GM18508 (cell line): ENCODE results near the gene LTBP4.
"Not testable (repeated sequence)": the region's sequence is repeated elsewhere in the genome, so short reads cannot be mapped to it uniquely, and the experiment has no call there.

Source experiments
- ATAC-seq: cut with Tn5 transposase; IDR thresholded peaks from one replicate; pipeline ENCODE4 v1.9.1; 2021; ENCODE audit warnings: moderate number of reproducible peaks; ENCODE audit not compliant: insufficient read depth, unreplicated experiment

LTBP4 gene

DNA sequence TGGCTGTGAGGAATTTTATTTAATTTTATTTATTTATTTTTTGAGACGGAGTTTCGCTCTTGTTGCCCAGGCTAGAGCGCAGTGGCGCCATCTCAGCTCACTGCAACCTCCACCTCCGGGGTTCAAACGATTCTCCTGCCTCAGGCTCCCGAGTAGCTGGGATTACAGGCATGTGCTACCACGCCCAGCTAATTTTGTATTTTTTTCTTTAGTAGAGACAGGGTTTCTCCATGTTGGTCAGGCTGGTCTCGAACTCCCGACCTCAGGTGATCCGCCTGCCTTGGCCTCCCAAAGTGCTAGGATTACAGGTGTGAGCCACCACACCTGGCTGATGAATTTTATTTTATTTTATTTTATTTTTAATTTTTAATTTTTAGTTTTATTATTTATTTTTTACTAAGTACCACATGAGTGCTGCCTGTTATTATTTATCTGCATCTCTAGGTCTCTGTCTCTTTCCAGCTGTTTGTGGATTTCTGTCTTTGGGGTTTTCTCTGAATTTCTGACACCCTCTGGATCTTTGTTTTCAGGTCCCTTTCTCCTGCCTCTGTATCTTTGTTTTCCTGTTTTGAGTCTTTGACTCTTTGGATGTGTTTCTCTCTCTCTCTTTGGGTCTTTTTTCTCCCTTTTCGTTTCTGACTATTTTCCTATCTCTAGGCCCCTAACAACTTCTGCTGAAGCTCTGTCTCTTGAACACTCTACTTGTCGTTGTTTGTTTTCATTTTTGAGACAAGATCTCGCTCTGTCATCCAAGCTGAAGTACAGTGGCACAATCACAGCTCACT is 23.4 kb downstream of the LTBP4 start:
- not testable (repeated sequence) for ATAC-seq

DNA sequence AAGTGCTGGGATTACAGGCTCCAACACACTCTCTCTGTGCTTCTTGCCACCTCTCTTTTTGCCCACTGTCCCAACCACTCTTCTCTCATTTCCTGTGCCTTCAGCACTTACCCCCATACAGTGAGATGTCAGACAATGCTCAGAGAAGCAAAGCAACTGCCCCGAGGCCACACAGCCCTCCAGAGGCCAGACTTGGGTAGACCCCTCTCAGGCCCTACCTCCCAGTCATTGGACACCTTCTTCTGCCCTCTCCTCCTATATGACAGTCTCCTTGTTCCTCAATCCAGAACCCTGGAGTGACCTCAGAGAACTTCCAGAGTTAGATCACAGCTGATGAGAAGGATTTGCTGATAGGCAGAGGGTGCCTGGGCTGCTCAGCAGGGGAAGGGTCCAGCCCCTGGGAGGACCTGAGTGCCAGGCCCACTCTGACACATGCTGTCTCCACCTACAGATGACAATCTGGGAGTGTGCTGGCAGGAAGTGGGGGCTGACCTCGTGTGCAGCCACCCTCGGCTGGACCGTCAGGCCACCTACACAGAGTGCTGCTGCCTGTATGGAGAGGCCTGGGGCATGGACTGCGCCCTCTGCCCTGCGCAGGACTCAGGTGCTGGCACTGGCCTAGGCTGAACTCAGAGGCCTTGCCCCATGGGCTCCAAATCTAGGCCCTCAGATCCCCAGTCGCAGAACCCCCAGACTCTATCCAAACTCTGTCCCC is 24.4 kb downstream of the LTBP4 start:
- ATAC-seq = no peak

DNA sequence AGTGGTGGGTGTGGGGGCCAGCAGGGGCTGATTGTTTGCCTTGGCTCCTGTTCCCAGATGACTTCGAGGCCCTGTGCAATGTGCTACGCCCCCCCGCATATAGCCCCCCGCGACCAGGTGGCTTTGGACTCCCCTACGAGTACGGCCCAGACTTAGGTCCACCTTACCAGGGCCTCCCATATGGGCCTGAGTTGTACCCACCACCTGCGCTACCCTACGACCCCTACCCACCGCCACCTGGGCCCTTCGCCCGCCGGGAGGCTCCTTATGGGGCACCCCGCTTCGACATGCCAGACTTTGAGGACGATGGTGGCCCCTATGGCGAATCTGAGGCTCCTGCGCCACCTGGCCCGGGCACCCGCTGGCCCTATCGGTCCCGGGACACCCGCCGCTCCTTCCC is 25.7 kb downstream of the LTBP4 start:
- no peak for ATAC-seq

GRCh38 chr19:40627486-40628279 is 26.5 kb downstream of the LTBP4 start:
- no peak for ATAC-seq

GRCh38 chr19:40629346-40629745 is 28.2 kb downstream of the LTBP4 start:
- ATAC-seq = no peak

DNA sequence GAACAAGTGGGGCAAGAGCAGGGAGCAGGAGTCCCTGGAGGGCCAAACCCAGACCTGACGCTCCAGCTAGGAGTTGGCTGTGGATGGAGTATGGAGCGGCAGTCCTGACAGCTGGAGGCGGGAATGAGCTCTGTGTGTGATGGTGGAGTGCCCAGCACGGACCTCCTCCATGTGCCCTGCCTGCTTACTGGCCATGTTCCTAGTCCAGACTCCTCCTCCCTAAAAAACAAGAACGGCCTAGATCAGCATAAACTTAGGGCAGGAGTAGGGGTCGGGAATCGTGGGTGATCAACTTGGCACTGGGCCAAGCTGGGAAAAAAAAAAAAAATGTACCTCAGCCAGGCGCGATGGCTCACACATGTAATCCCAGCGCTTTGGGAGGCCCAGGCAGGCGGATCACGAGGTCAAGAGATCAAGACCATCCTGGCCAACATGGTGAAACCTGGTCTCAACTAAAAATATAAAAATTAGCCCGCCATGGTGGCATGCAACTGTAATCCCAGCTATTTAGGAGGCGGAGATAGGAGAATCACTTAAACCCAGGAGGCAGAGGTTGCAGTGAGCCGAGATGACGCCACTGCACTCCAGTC is 29.5 kb downstream of the LTBP4 start:
- ATAC-seq = no peak

DNA sequence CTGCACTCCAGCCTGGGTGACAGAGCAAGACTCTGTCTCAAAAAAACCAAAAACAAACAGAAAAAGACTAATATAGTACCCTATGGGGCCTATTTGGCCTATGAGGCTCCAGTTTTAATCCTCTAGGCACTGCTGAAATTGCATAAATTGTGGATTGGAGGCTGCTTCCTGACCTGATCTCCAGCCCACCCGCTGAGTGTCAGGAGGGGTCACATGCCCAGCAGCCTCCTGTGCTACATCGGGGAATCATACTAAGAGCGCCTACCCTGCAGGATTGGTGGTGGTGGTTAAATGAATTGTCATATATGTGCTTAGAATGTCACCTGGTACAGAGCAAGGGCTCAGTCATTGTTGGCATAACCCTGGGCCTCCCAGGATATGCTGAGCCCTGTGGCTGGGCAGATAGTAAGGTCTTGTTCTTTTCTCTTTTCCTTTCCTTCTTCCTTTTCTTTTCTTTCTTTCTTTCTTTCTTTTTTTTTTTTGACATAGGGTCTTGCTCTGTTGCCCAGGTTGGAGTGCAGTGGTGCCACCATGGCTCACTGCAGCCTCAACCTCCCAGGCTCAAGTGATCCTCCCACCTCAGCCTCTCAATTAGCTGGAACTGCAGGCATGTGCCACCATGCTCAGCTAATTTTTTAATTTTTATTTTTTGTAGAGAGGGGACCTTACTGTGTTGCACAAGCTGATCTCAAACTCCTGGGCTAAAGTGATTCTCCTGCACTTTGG is 31.3 kb downstream of the LTBP4 start:
- ATAC-seq = no peak

GRCh38 chr19:40633207-40633606 is 32.0 kb downstream of the LTBP4 start:
- ATAC-seq = no peak

GRCh38 chr19:40638327-40638726 is 37.2 kb downstream of the LTBP4 start:
- ATAC-seq = no peak

- ATAC-seq = no peak
Measured at GRCh38 chr19:40639638-40639982, 38.4 kb downstream of the LTBP4 start.

- no peak for ATAC-seq
Measured at GRCh38 chr19:40640744-40641143, 39.6 kb downstream of the LTBP4 start.

DNA sequence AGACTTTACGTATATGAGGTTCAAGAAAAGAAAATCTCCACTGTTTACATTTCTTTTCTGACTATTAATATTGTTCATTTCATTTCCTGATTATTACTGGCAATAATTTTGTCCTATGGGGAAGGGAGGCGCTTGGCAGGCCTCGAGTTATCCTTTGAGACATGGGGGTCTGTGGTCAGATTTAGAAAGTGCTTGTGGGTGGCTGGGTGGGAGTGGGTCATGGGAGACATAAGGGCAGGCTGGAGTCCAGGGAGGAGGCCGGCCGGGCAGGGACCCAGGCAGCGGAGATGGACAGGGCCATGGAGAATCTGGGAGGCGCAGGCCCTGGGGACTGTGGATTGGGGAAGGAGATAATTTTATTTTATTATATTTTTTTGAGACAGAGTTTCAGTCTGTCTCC is 40.1 kb downstream of the LTBP4 start:
- no peak for ATAC-seq

DNA sequence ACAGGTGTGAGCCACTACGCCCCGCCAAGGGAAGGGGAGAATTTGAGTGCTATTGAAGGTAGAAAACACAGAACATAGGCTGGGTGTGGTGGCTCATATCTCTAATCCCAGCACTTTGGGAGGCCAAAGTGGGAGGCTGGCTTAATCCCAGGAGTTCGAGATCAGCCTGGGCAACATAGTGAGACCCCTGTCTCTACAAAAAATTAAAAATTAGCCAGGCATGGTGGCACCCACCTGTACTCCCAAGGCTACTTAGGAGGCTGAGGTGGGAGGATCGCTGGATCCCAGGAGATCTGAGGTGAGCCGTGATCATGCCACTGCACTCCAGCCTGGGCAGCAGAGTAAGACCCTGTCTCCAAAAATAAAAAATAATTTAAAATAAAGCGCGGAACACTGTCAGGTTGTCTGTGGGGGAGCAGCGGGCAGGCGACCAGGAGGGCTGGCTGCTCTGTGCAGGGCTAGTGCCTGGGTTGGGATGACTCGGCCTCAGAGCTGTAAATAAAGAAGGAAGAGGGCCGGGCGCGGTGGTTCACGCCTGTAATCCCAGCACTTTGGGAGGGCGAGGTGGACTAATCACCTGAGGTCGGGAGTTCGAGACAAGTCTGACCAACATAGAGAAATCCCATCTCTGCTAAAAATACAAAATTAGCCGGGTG is 41.0 kb downstream of the LTBP4 start:
- no peak for ATAC-seq

DNA sequence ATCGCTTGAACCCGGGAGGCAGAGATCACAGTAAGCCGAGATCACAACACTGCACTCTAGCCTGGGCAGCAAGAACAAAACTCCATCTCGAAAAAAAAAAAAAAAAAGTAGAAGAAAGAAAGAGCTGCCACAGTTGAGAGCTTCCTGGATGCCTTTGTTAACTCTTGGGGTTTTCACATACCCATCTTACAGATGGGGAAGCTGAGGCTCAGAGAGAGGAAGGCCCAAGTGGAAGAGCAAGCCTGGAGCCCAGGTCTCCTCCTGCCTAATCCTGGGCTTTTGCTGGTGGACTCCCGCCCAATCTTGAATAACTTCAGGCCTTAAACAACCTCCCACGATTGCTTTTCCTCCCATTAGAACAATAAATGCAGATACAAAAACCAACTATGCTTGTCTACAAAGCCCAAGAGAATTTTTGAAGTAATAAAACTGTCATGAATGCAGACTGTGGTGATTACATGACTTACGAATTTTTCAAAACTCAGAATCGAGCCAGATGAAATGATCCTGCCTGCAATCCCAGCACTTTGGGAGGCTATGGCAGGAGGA is 41.7 kb downstream of the LTBP4 start:
- ATAC-seq = no peak

DNA sequence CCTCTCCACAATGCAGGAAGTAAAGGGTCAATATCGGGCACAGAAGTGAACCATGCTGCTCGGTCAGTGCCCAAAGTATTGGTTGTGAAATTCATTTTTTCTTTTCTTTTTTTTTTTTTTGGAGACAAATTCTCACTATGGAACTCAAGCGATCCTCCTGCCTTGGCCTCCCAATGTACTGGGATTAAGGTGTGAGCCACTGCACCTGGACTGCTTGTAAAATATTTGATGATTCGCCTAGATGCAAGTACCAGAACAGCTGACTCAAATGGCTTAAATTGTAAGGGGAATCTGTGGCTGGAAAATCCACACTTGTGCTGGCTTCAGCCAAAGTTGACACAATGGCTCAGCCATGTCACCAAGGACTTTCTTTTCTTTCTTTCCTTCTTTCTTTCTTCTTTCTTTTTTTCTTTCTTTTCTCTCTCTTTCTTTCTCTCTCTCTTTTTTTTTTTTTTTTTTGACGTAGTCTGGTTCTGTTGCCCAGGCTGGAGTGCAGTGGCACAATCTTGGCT is 45.6 kb downstream of the LTBP4 start:
- no peak for ATAC-seq

DNA sequence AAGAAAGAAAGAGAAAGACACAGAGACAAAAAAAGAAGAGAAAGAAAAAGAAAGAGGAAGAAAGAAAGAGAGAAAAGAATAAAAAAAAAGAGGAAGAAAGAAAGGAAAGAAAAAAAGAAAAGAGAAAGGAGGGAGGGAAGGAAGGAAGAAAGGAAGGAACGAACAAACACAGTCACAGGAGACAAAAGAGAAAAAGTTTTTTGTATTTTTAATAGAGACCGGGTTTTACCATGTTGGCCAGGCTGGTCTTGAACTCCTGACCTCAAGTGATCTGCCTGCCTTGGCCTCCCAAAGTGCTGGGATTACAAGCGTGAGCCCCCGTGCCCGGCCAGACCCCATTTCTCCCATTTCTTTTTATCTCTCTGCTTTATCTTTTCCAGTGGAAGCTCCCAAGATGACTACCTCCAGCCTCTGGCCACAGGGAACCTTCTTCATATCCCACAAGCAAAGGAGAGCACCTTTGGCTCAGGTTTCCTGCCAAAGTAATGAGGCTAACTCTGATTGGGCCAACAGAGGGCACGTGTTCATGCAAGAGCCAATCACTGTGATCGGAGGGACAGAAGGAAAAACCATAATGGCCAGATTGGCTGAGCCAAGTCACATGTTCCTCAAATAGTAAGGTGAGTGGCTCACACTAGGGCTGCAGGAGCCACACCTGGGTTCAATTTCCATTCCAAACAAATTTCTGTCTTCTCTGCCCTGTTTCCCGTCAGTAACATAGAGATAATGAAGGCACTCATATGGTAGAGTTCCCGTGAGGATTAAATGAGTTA is 48.9 kb downstream of the LTBP4 start:
- not testable (repeated sequence) for ATAC-seq

GRCh38 chr19:40650749-40651305 is 49.7 kb downstream of the LTBP4 start:
- ATAC-seq = no peak

DNA sequence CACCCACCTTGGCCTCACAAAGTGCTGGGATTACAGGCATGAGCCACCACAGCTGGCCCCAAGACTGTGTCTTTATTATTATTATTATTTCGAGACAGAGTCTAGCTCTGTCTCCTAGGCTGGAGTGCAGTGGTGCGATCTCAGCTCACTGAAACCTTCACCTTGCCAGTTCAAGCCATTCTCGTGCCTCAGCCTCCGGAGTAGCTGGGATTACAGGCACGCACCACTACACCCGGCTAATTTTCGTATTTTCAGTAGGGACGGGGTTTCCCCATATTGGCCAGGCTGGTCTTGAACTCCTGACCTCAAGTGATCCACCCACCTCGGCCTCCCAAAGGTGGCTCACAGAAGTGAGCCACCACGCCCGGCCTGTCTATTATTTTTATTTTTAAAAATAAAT is 51.1 kb downstream of the LTBP4 start:
- ATAC-seq = not testable (repeated sequence)
